ENCODE measurements around the gene PFN4.

PFN4 gene

GRCh38 chr2:24160761-24161160 lies 37.6 kb upstream of the PFN4 start:
- no peak overlapping the region for H3K4me2 ChIP-seq (ENCODE audit: insufficient read depth, low read length)
- TF ChIP-seq EZH2 (IDR thresholded peaks at IDR 0.05; ENCODE audit: borderline replicate concordance, low read depth, low read length, severe bottlenecking), result no peak
- TF ChIP-seq, protein P1, sequence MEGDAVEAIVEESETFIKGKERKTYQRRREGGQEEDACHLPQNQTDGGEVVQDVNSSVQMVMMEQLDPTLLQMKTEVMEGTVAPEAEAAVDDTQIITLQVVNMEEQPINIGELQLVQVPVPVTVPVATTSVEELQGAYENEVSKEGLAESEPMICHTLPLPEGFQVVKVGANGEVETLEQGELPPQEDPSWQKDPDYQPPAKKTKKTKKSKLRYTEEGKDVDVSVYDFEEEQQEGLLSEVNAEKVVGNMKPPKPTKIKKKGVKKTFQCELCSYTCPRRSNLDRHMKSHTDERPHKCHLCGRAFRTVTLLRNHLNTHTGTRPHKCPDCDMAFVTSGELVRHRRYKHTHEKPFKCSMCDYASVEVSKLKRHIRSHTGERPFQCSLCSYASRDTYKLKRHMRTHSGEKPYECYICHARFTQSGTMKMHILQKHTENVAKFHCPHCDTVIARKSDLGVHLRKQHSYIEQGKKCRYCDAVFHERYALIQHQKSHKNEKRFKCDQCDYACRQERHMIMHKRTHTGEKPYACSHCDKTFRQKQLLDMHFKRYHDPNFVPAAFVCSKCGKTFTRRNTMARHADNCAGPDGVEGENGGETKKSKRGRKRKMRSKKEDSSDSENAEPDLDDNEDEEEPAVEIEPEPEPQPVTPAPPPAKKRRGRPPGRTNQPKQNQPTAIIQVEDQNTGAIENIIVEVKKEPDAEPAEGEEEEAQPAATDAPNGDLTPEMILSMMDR (IDR thresholded peaks at IDR 0.05; ENCODE audit: borderline replicate concordance, extremely low read depth, low read length, poor library complexity, severe bottlenecking), result no peak
- no peak for ATAC-seq (ENCODE audit: insufficient read depth, low read depth)

GRCh38 chr2:24159708-24160107 lies 36.6 kb upstream of the PFN4 start:
- TF ChIP-seq, protein P1 (IDR thresholded peaks at IDR 0.05; ENCODE audit: borderline replicate concordance, extremely low read depth, low read length, poor library complexity, severe bottlenecking), result no peak
- no peak for TF ChIP-seq EZH2 (IDR thresholded peaks at IDR 0.05; ENCODE audit: borderline replicate concordance, low read depth, low read length, severe bottlenecking)
- no peaks in the 10 kb centered on the region for H4K20me1 ChIP-seq (ENCODE audit: insufficient read depth, low read length)
- no peak overlapping the region for H3K27ac ChIP-seq (ENCODE audit: low read length)
- H2AFZ ChIP-seq (ENCODE audit: low read depth, low read length), result no peak overlapping the region
- no peak overlapping the region for H3K9ac ChIP-seq (ENCODE audit: low read depth, low read length)
- H3K79me2 ChIP-seq (ENCODE audit: insufficient read depth, low read length), result no peaks in the 10 kb centered on the region
- no peak for DNase-seq
- no peaks in the 10 kb centered on the region for H3K27me3 ChIP-seq (ENCODE audit: insufficient read depth, low read length, poor library complexity)
- H3K4me1 ChIP-seq (ENCODE audit: insufficient read depth, low read length), result no peaks in the 10 kb centered on the region
- H3K4me2 ChIP-seq (ENCODE audit: insufficient read depth, low read length), result no peak overlapping the region
- no peaks in the 10 kb centered on the region for H3K36me3 ChIP-seq (ENCODE audit: insufficient read depth, low read length)
- H3K9me3 ChIP-seq (ENCODE audit: insufficient read depth, low read length, severe bottlenecking), result no peaks in the 10 kb centered on the region
- no peak overlapping the region for H3K4me3 ChIP-seq (ENCODE audit: low read depth in 1 of 2, low read length in 2 of 2)
- ATAC-seq (ENCODE audit: insufficient read depth, low read depth), result no peak

More at GRCh38 chr2:24160761-24161160, 37.6 kb upstream of the PFN4 start:
- Histone ChIP-seq H2AFZ (ENCODE audit: low read depth, low read length) (no peak overlapping the region), H3K27ac (ENCODE audit: low read length) (no peak overlapping the region), H3K4me1 (ENCODE audit: insufficient read depth, low read length) (no peaks in the 10 kb centered on the region), H4K20me1 (ENCODE audit: insufficient read depth, low read length) (no peaks in the 10 kb centered on the region), H3K79me2 (ENCODE audit: insufficient read depth, low read length) (no peaks in the 10 kb centered on the region), H3K27me3 (ENCODE audit: insufficient read depth, low read length, poor library complexity) (no peaks in the 10 kb centered on the region), H3K4me3 (ENCODE audit: low read depth in 1 of 2, low read length in 2 of 2) (no peak overlapping the region), H3K9ac (ENCODE audit: low read depth, low read length) (no peak overlapping the region), H3K9me3 (ENCODE audit: insufficient read depth, low read length, severe bottlenecking) (no peaks in the 10 kb centered on the region), H3K36me3 (ENCODE audit: insufficient read depth, low read length) (no peaks in the 10 kb centered on the region)
- no peak for DNase-seq

DNA sequence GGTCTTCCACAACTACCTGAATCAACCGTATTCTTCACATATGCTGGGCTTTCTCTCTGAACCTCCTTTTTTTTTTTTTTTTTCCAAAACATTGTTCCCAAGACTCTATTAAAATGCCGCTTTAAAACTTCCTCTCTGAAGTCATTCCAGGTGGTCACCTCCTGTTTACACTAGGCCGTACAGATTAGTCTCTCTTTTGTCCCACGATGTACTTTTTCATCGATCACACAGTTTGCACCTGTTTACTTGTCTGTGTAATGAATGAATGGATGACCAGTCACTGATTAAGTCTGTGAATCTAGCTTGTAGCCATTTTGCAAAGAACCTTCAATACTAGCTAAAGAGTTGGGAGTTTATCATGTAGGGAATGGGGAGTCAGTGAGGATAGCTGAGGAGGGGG lies 35.0 kb upstream of the PFN4 start:
- DNase-seq (no peak), ATAC-seq (ENCODE audit: insufficient read depth, low read depth) (no peak)
- Histone ChIP-seq H3K9ac (ENCODE audit: low read depth, low read length) (no peak overlapping the region), H2AFZ (ENCODE audit: low read depth, low read length) (no peak overlapping the region), H3K27ac (ENCODE audit: low read length) (no peak overlapping the region), H3K36me3 (ENCODE audit: insufficient read depth, low read length) (no peaks in the 10 kb centered on the region), H3K79me2 (ENCODE audit: insufficient read depth, low read length) (no peaks in the 10 kb centered on the region), H3K4me2 (ENCODE audit: insufficient read depth, low read length) (no peak overlapping the region), H3K4me1 (ENCODE audit: insufficient read depth, low read length) (no peaks in the 10 kb centered on the region), H3K4me3 (ENCODE audit: low read depth in 1 of 2, low read length in 2 of 2) (no peak overlapping the region), H4K20me1 (ENCODE audit: insufficient read depth, low read length) (no peaks in the 10 kb centered on the region), H3K27me3 (ENCODE audit: insufficient read depth, low read length, poor library complexity) (no peaks in the 10 kb centered on the region), H3K9me3 (ENCODE audit: insufficient read depth, low read length, severe bottlenecking) (no peaks in the 10 kb centered on the region)
- TF ChIP-seq, protein P1 (IDR thresholded peaks at IDR 0.05; ENCODE audit: borderline replicate concordance, extremely low read depth, low read length, poor library complexity, severe bottlenecking), result no peak
- no peak for TF ChIP-seq EZH2 (IDR thresholded peaks at IDR 0.05; ENCODE audit: borderline replicate concordance, low read depth, low read length, severe bottlenecking)

- Histone ChIP-seq H3K4me2 (ENCODE audit: insufficient read depth, low read length) (no peak overlapping the region), H4K20me1 (ENCODE audit: insufficient read depth, low read length) (no peaks in the 10 kb centered on the region), H3K9me3 (ENCODE audit: insufficient read depth, low read length, severe bottlenecking) (no peaks in the 10 kb centered on the region), H3K27me3 (ENCODE audit: insufficient read depth, low read length, poor library complexity) (no peaks in the 10 kb centered on the region), H3K4me1 (ENCODE audit: insufficient read depth, low read length) (no peaks in the 10 kb centered on the region), H3K27ac (ENCODE audit: low read length) (no peak overlapping the region), H3K79me2 (ENCODE audit: insufficient read depth, low read length) (no peaks in the 10 kb centered on the region), H3K36me3 (ENCODE audit: insufficient read depth, low read length) (no peaks in the 10 kb centered on the region), H3K4me3 (ENCODE audit: low read depth in 1 of 2, low read length in 2 of 2) (no peak overlapping the region), H3K9ac (ENCODE audit: low read depth, low read length) (no peak overlapping the region), H2AFZ (ENCODE audit: low read depth, low read length) (no peak overlapping the region)
- TF ChIP-seq EZH2 (IDR thresholded peaks at IDR 0.05; ENCODE audit: borderline replicate concordance, low read depth, low read length, severe bottlenecking), result no peak
- TF ChIP-seq, protein P1 (IDR thresholded peaks at IDR 0.05; ENCODE audit: borderline replicate concordance, extremely low read depth, low read length, poor library complexity, severe bottlenecking), result no peak
- ATAC-seq (ENCODE audit: insufficient read depth, low read depth) (no peak), DNase-seq (no peak)
These were observed 30.3 kb upstream of the PFN4 start for GRCh38 chr2:24153478-24153877.
